ENCODE measurements around the gene RBMX2. TPM values are rescaled to one million over a fixed set of nuclear protein-coding genes. Genes with fewer than 3 reads are reported as not detected.

Gene RBMX2, protein sequence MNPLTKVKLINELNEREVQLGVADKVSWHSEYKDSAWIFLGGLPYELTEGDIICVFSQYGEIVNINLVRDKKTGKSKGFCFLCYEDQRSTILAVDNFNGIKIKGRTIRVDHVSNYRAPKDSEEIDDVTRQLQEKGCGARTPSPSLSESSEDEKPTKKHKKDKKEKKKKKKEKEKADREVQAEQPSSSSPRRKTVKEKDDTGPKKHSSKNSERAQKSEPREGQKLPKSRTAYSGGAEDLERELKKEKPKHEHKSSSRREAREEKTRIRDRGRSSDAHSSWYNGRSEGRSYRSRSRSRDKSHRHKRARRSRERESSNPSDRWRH
- 27.7 and 37.7 TPM in 2 replicates for polyA plus RNA-seq

DNA sequence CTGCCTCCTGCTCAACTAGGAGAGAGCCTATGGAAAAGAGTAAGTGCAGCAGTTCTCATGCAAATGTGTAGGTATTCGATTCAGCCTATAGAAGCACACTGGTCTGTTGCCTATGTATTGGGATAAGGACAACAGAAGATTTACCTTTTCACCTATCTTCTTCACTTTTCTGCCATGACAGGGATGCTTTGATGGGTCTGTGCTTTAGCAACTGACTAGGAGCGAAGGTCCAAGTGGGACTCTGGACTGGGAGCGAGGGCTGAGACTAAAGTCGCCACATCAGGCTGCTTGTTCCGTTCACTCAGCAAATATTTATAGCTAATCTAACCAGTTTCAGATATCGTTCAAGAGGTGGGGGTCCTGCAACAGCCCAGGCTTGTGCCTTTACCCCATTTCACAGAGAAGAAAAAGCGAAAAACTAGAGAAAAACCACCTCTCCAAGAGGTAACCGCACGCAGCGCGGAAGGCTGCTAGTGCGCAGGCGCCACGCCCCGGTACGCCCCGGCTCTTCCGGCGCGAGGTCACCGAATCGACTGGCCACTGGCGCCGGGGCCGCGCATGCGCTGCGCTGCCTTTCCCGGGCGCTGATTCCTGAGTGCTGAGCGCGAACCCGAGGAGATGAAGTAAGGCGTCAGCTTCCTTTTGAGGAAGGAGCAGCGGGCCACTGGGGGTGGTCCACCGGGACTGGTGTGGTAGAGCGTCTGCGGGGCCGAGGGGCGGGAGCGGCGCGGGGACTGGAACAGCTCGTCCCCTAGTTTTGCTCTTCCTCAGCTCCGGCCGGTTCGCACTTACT lies at the start of gene RBMX2:
Gene RBMX2, plus strand, starts transcription at position 573 of the 793 bp plus-strand sequence. Its CDS starts 46 bp downstream, at position 619.

DNA sequence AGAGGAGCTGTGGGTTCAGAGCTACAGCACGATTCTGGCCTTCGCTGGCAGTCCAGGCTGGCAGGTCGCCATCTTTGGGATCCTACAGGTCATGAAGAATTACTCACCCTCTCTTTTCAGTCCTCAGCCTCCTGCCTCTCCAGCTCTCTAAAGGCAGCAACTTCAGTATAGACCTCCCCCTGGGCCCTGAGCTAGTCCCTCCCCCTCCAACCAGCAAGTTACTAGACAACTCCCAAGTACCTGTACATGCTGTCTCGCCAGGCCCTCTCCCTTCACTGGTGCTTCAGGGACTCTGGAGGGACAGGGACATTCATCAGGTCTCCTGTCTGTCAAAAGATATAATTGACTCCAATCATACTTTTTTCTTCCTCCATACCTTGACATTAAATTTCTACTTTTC lies 16.3 kb upstream of the RBMX2 start, which contains the start of gene GPR119:
Gene GPR119, minus strand, starts transcription at position 155 of the 400 bp plus-strand sequence. CDS start 227 bp downstream, outside the sequence.

Other genes starting within 250 kb of the RBMX2 start
- 30.9 and 40.6 TPM in 2 replicates for gene AIFM1, start 236.1 kb upstream of the RBMX2 start, polyA plus RNA-seq
- gene RAB33A, start 230.0 kb upstream of the RBMX2 start, polyA plus RNA-seq, result 40.4 and 67.4 TPM in 2 replicates
- 1.1 and 1.5 TPM in 2 replicates for gene ZNF280C, start 133.1 kb upstream of the RBMX2 start, polyA plus RNA-seq
- 44.8 and 76.5 TPM in 2 replicates for gene SLC25A14, start 62.1 kb upstream of the RBMX2 start, polyA plus RNA-seq
- not detected in 2 replicates for gene GPR119, start 16.3 kb upstream of the RBMX2 start, polyA plus RNA-seq